ENCODE data around the gene SLC13A1. TPM values are rescaled to one million over a fixed set of nuclear protein-coding genes. Genes with fewer than 3 reads are reported as not detected.

Gene SLC13A1, protein sequence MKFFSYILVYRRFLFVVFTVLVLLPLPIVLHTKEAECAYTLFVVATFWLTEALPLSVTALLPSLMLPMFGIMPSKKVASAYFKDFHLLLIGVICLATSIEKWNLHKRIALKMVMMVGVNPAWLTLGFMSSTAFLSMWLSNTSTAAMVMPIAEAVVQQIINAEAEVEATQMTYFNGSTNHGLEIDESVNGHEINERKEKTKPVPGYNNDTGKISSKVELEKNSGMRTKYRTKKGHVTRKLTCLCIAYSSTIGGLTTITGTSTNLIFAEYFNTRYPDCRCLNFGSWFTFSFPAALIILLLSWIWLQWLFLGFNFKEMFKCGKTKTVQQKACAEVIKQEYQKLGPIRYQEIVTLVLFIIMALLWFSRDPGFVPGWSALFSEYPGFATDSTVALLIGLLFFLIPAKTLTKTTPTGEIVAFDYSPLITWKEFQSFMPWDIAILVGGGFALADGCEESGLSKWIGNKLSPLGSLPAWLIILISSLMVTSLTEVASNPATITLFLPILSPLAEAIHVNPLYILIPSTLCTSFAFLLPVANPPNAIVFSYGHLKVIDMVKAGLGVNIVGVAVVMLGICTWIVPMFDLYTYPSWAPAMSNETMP
- total RNA-seq (2014; rRNA removed; shearing (Covaris generic); ENCODE audit: low replicate concordance) = not detected in 2 replicates

DNA sequence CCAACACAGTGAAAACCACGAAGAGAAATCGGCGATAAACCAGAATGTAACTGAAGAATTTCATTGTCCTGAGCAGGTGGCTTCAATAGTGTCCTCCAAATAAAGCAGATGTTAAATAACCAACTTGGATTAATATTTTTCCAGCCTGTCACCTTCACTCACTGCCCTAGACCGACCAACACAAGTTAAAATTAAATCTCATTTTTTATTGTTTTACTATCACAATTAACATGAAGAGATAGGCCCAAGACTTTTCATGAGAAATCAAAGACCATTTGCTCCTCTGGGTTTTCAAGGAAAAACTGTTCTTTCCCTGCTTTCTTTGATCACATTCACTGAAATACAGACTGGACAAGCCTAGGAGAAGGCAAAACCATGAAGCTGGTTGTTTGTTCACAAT is at the start of gene SLC13A1:
SLC13A1 (minus strand) TSS at position 87 of the 400 bp plus-strand sequence; CDS start at position 64, 23 bp downstream.
- Histone ChIP-seq H3K9me2 (replicated peaks; ENCODE audit: insufficient read depth, low read length) (no peaks in the 10 kb centered on the region), H2AFZ (ENCODE audit: low read length) (no peak within 1 kb of the TSS), H3K79me2 (ENCODE audit: low read length) (no peaks in the 10 kb centered on the region), H3K36me3 (ENCODE audit: insufficient read depth, low read length) (no peaks in the 10 kb centered on the region), H3K9me3 (ENCODE audit: low read length) (no peaks in the 10 kb centered on the region), H3K9ac (ENCODE audit: low read length) (no peak within 1 kb of the TSS), H3K4me3 (ENCODE audit: low read length) (no peak within 1 kb of the TSS), H4K20me1 (ENCODE audit: insufficient read depth, low read depth, low read length) (no peaks in the 10 kb centered on the region), H3K4me1 (ENCODE audit: low read length) (no peaks in the 10 kb centered on the region), H3K4me2 (ENCODE audit: low read depth, low read length, poor library complexity, severe bottlenecking) (no peak within 1 kb of the TSS), H3K27ac (ENCODE audit: low read length) (no peak within 1 kb of the TSS), H3K27me3 (ENCODE audit: low read length) (no peaks in the 10 kb centered on the region)
- DNase-seq = no peak

- H3K4me1 ChIP-seq (ENCODE audit: low read length) = no peaks in the 10 kb centered on the region
These were observed 45.0 kb upstream of the SLC13A1 start for GRCh38 chr7:123244768-123245167.

GRCh38 chr7:123242467-123243092 is 42.8 kb upstream of the SLC13A1 start:
- Histone ChIP-seq H3K36me3 (ENCODE audit: insufficient read depth, low read length) (no peaks in the 10 kb centered on the region), H3K27me3 (ENCODE audit: low read length) (no peaks in the 10 kb centered on the region), H3K9me3 (ENCODE audit: low read length) (no peaks in the 10 kb centered on the region), H3K27ac (ENCODE audit: low read length) (no peak overlapping the region), H4K20me1 (ENCODE audit: insufficient read depth, low read depth, low read length) (no peaks in the 10 kb centered on the region), H3K4me1 (ENCODE audit: low read length) (no peaks in the 10 kb centered on the region), H2AFZ (ENCODE audit: low read length) (no peak overlapping the region), H3K9ac (ENCODE audit: low read length) (no peak overlapping the region), H3K4me2 (ENCODE audit: low read depth, low read length, poor library complexity, severe bottlenecking) (no peak overlapping the region), H3K79me2 (ENCODE audit: low read length) (no peaks in the 10 kb centered on the region), H3K4me3 (ENCODE audit: low read length) (no peak overlapping the region), H3K9me2 (replicated peaks; ENCODE audit: insufficient read depth, low read length) (no peaks in the 10 kb centered on the region)
- DNase-seq = no peak

More at GRCh38 chr7:123244768-123245167, 45.0 kb upstream of the SLC13A1 start:
- Histone ChIP-seq H3K27me3 (ENCODE audit: low read length) (no peaks in the 10 kb centered on the region), H4K20me1 (ENCODE audit: insufficient read depth, low read depth, low read length) (no peaks in the 10 kb centered on the region), H3K27ac (ENCODE audit: low read length) (no peak overlapping the region), H3K36me3 (ENCODE audit: insufficient read depth, low read length) (no peaks in the 10 kb centered on the region), H2AFZ (ENCODE audit: low read length) (no peak overlapping the region), H3K9ac (ENCODE audit: low read length) (no peak overlapping the region), H3K79me2 (ENCODE audit: low read length) (no peaks in the 10 kb centered on the region), H3K4me2 (ENCODE audit: low read depth, low read length, poor library complexity, severe bottlenecking) (no peak overlapping the region), H3K9me2 (replicated peaks; ENCODE audit: insufficient read depth, low read length) (no peaks in the 10 kb centered on the region), H3K4me3 (ENCODE audit: low read length) (no peak overlapping the region), H3K9me3 (ENCODE audit: low read length) (no peaks in the 10 kb centered on the region)
- no peak for DNase-seq

GRCh38 chr7:123241809-123242208 is 42.0 kb upstream of the SLC13A1 start:
- H3K9me3 ChIP-seq (ENCODE audit: low read length) = no peaks in the 10 kb centered on the region
- H2AFZ ChIP-seq (ENCODE audit: low read length) = no peak overlapping the region
- H3K4me1 ChIP-seq (ENCODE audit: low read length) = no peaks in the 10 kb centered on the region
- H4K20me1 ChIP-seq (ENCODE audit: insufficient read depth, low read depth, low read length) = no peaks in the 10 kb centered on the region
- DNase-seq = no peak
- H3K27me3 ChIP-seq (ENCODE audit: low read length) = no peaks in the 10 kb centered on the region
- no peak overlapping the region for H3K4me2 ChIP-seq (ENCODE audit: low read depth, low read length, poor library complexity, severe bottlenecking)
- no peak overlapping the region for H3K27ac ChIP-seq (ENCODE audit: low read length)
- no peaks in the 10 kb centered on the region for H3K36me3 ChIP-seq (ENCODE audit: insufficient read depth, low read length)
- no peaks in the 10 kb centered on the region for H3K9me2 ChIP-seq (replicated peaks; ENCODE audit: insufficient read depth, low read length)
- H3K4me3 ChIP-seq (ENCODE audit: low read length) = no peak overlapping the region
- no peaks in the 10 kb centered on the region for H3K79me2 ChIP-seq (ENCODE audit: low read length)
- H3K9ac ChIP-seq (ENCODE audit: low read length) = no peak overlapping the region

DNA sequence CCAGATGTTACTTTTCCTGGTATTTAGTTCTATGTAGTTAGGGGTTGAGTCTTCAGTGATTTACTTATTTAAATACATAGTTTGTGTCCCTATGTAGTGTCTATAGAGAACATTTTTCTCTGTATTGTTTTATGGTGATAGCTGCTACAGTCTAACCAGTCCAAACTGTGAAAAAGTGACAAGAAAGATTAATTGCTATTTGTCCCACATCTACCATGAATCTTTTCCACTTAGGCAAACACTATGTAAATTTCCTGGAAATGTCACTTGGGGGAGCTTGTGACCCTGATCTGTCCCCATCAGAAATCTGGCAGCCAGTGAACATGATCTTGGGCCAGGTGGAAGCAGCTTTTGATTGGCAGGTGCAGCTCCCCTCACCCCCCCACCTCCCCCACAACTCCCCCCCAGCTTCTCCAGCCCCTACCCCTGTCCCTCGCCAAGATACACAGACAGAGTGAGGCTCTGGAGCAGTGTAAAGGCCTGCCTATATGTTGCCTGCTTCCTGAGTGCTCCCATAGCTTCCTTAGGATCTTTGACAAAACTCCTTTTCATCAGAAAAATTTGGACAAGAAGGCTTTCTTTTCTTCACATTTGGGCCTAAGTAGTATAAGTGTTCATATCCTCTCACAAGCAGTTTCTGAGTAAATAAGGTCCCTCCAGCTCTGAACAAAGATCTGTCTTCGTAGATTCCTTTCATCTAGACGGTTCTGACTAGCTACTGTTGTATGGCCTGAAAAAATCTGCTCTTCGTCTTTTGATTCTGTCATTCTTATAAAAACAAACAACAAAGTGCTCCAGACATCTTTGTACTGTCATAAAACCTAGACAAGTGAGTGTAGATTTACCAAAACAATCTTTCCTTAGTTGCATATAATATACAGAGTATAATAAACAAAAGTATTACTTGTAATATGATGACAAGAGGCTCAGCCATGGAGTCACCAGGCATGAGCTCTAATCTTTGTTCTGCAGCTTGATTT is 31.5 kb upstream of the SLC13A1 start:
- Histone ChIP-seq H3K9me2 (replicated peaks; ENCODE audit: insufficient read depth, low read length) (no peaks in the 10 kb centered on the region), H2AFZ (ENCODE audit: low read length) (no peak overlapping the region), H3K9me3 (ENCODE audit: low read length) (no peaks in the 10 kb centered on the region), H4K20me1 (ENCODE audit: insufficient read depth, low read depth, low read length) (no peaks in the 10 kb centered on the region), H3K79me2 (ENCODE audit: low read length) (no peaks in the 10 kb centered on the region), H3K36me3 (ENCODE audit: insufficient read depth, low read length) (no peaks in the 10 kb centered on the region), H3K4me1 (ENCODE audit: low read length) (no peaks in the 10 kb centered on the region), H3K4me2 (ENCODE audit: low read depth, low read length, poor library complexity, severe bottlenecking) (no peak overlapping the region), H3K27ac (ENCODE audit: low read length) (no peak overlapping the region), H3K27me3 (ENCODE audit: low read length) (no peaks in the 10 kb centered on the region), H3K4me3 (ENCODE audit: low read length) (no peak overlapping the region), H3K9ac (ENCODE audit: low read length) (no peak overlapping the region)
- no peak for DNase-seq

DNA sequence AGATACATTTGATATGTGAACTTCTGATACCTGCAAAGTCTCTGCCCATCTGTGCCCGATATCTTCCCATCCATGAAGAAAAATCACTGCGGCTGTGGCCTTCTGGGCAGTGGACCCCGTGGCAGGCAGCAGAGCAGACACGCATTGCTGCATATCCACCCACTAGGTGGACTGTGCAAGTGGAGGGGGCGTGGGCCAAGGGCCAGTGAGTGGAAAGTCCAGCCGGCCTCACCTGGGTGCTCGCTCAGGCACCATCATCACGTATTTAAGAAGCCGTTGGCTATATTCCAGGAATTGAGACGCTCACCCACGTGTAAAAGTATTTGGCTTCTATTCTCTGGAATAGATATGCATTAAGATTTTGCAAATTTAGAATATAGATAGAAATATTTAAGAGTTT is 30.8 kb upstream of the SLC13A1 start:
- Histone ChIP-seq H2AFZ (ENCODE audit: low read length) (no peak overlapping the region), H4K20me1 (ENCODE audit: insufficient read depth, low read depth, low read length) (no peaks in the 10 kb centered on the region)

GRCh38 chr7:123230147-123230546 is 30.4 kb upstream of the SLC13A1 start:
- Histone ChIP-seq H4K20me1 (ENCODE audit: insufficient read depth, low read depth, low read length) (no peaks in the 10 kb centered on the region), H3K79me2 (ENCODE audit: low read length) (no peaks in the 10 kb centered on the region)

More for the DNA sequence above, 30.8 kb upstream of the SLC13A1 start:
- Histone ChIP-seq H3K27me3 (ENCODE audit: low read length) (no peaks in the 10 kb centered on the region), H3K9ac (ENCODE audit: low read length) (no peak overlapping the region), H3K27ac (ENCODE audit: low read length) (no peak overlapping the region), H3K4me2 (ENCODE audit: low read depth, low read length, poor library complexity, severe bottlenecking) (no peak overlapping the region), H3K9me2 (replicated peaks; ENCODE audit: insufficient read depth, low read length) (no peaks in the 10 kb centered on the region), H3K36me3 (ENCODE audit: insufficient read depth, low read length) (no peaks in the 10 kb centered on the region), H3K79me2 (ENCODE audit: low read length) (no peaks in the 10 kb centered on the region), H3K4me1 (ENCODE audit: low read length) (no peaks in the 10 kb centered on the region), H3K9me3 (ENCODE audit: low read length) (no peaks in the 10 kb centered on the region), H3K4me3 (ENCODE audit: low read length) (no peak overlapping the region)
- DNase-seq = no peak

More at GRCh38 chr7:123230147-123230546, 30.4 kb upstream of the SLC13A1 start:
- H3K9ac ChIP-seq (ENCODE audit: low read length) = no peak overlapping the region
- H2AFZ ChIP-seq (ENCODE audit: low read length) = no peak overlapping the region
- no peak for DNase-seq
- H3K4me1 ChIP-seq (ENCODE audit: low read length) = no peaks in the 10 kb centered on the region
- H3K4me2 ChIP-seq (ENCODE audit: low read depth, low read length, poor library complexity, severe bottlenecking) = no peak overlapping the region
- H3K4me3 ChIP-seq (ENCODE audit: low read length) = no peak overlapping the region
- H3K9me2 ChIP-seq (replicated peaks; ENCODE audit: insufficient read depth, low read length) = no peaks in the 10 kb centered on the region
- no peaks in the 10 kb centered on the region for H3K36me3 ChIP-seq (ENCODE audit: insufficient read depth, low read length)
- no peak overlapping the region for H3K27ac ChIP-seq (ENCODE audit: low read length)
- H3K9me3 ChIP-seq (ENCODE audit: low read length) = no peaks in the 10 kb centered on the region
- H3K27me3 ChIP-seq (ENCODE audit: low read length) = no peaks in the 10 kb centered on the region
